ENCODE results near the gene TMPRSS11F. TPM values are rescaled to one million over a fixed set of nuclear protein-coding genes. Genes with fewer than 3 reads are reported as not detected.

Gene TMPRSS11F
- total RNA-seq, 1 experiment from 2014 or later: not detected

DNA sequence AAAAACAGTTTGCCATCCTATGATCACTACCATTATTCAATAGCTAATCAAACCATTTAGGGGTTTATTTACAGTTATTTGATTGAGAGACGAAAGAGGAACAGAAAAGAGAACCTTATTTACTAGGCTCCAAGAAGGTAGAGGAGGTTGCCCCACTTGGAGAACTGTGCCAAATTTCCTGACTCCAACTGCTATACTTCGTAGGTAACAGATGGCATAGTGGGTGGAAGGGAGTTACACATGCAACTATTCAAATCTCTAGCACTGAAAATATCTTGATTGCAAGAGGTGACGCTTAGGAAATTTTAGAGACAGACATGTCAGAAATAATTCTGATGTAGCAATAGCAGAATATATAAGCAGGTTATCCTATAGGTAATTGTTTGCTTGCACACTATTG lies 38.0 kb upstream of the TMPRSS11F start:
- no peak overlapping the region for H3K27ac ChIP-seq (ENCODE audit: low read depth, low read length)
- no TSS peak for BruUV-seq (replicated peaks)
- H3K4me3 ChIP-seq (replicated peaks in 1 of 2; ENCODE audit: low read depth in 1 of 2, low read length in 2 of 2): no peak overlapping the region
- RAD21 ChIA-PET (ENCODE audit: low non-redundant PET in 1 of 2, low total read pairs in 2 of 2, uncharacterized antibody in 2 of 2, unreplicated experiment in 2 of 2): no interaction called here
- intact Hi-C loops (cut with micrococcal nuclease): no loop called here
- no peak for ATAC-seq
- H4K20me1 ChIP-seq (ENCODE audit: insufficient read depth): no peaks in the 10 kb centered on the region
- POLR2A ChIA-PET: no interaction called here
- H3K79me2 ChIP-seq (ENCODE audit: insufficient read depth, low read length): no peaks in the 10 kb centered on the region
- no peak overlapping the region for H3K4me2 ChIP-seq (ENCODE audit: low read length)
- no peak for DNase-seq (ENCODE audit: low read depth, low spot score)
- no peaks in the 10 kb centered on the region for H3K27me3 ChIP-seq (ENCODE audit: insufficient read depth, low read length)
- no peak overlapping the region for H3K9ac ChIP-seq (ENCODE audit: low read length)
- no peak overlapping the region for H2AFZ ChIP-seq (ENCODE audit: low read depth, low read length, poor library complexity, severe bottlenecking)
- CTCF ChIA-PET: no interaction called here
- TF ChIP-seq EZH2phosphoT487 (IDR thresholded peaks at IDR 0.05; ENCODE audit: borderline replicate concordance) (no peak), SRF (IDR thresholded peaks at IDR 0.05; ENCODE audit: low read depth) (no peak), ZFX (IDR thresholded peaks at IDR 0.05) (no peak), SP1 (IDR thresholded peaks at IDR 0.05; ENCODE audit: low read depth) (no peak), SIN3A (IDR thresholded peaks at IDR 0.05; ENCODE audit: low read depth) (no peak), EGR1 (IDR thresholded peaks at IDR 0.05; ENCODE audit: low read depth) (no peak), CEBPB (IDR thresholded peaks at IDR 0.05; ENCODE audit: low read depth) (no peak), ELF1 (IDR thresholded peaks at IDR 0.05; ENCODE audit: borderline replicate concordance, low read depth) (no peak), EZH2 (IDR thresholded peaks at IDR 0.05) (no peak), ZNF274 (IDR thresholded peaks at IDR 0.05; ENCODE audit: low read depth, low read length) (no peak), RAD21 (IDR thresholded peaks at IDR 0.05; ENCODE audit: low read depth) (no peak), JUND (IDR thresholded peaks at IDR 0.05) (no peak)
- TF ChIP-seq, protein P1, sequence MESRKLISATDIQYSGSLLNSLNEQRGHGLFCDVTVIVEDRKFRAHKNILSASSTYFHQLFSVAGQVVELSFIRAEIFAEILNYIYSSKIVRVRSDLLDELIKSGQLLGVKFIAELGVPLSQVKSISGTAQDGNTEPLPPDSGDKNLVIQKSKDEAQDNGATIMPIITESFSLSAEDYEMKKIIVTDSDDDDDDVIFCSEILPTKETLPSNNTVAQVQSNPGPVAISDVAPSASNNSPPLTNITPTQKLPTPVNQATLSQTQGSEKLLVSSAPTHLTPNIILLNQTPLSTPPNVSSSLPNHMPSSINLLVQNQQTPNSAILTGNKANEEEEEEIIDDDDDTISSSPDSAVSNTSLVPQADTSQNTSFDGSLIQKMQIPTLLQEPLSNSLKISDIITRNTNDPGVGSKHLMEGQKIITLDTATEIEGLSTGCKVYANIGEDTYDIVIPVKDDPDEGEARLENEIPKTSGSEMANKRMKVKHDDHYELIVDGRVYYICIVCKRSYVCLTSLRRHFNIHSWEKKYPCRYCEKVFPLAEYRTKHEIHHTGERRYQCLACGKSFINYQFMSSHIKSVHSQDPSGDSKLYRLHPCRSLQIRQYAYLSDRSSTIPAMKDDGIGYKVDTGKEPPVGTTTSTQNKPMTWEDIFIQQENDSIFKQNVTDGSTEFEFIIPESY (IDR thresholded peaks at IDR 0.05; ENCODE audit: extremely low read depth, insufficient replicate concordance, low read length): no peak
- TF ChIP-seq, protein P2, sequence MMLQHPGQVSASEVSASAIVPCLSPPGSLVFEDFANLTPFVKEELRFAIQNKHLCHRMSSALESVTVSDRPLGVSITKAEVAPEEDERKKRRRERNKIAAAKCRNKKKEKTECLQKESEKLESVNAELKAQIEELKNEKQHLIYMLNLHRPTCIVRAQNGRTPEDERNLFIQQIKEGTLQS (IDR thresholded peaks at IDR 0.05): no peak
- TF ChIP-seq, protein P3, sequence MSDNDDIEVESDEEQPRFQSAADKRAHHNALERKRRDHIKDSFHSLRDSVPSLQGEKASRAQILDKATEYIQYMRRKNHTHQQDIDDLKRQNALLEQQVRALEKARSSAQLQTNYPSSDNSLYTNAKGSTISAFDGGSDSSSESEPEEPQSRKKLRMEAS (IDR thresholded peaks at IDR 0.05): no peak
- TF ChIP-seq, protein P4, sequence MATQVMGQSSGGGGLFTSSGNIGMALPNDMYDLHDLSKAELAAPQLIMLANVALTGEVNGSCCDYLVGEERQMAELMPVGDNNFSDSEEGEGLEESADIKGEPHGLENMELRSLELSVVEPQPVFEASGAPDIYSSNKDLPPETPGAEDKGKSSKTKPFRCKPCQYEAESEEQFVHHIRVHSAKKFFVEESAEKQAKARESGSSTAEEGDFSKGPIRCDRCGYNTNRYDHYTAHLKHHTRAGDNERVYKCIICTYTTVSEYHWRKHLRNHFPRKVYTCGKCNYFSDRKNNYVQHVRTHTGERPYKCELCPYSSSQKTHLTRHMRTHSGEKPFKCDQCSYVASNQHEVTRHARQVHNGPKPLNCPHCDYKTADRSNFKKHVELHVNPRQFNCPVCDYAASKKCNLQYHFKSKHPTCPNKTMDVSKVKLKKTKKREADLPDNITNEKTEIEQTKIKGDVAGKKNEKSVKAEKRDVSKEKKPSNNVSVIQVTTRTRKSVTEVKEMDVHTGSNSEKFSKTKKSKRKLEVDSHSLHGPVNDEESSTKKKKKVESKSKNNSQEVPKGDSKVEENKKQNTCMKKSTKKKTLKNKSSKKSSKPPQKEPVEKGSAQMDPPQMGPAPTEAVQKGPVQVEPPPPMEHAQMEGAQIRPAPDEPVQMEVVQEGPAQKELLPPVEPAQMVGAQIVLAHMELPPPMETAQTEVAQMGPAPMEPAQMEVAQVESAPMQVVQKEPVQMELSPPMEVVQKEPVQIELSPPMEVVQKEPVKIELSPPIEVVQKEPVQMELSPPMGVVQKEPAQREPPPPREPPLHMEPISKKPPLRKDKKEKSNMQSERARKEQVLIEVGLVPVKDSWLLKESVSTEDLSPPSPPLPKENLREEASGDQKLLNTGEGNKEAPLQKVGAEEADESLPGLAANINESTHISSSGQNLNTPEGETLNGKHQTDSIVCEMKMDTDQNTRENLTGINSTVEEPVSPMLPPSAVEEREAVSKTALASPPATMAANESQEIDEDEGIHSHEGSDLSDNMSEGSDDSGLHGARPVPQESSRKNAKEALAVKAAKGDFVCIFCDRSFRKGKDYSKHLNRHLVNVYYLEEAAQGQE (IDR thresholded peaks at IDR 0.05; ENCODE audit: low read depth): no peak
- no peaks in the 10 kb centered on the region for H3K9me3 ChIP-seq (ENCODE audit: control insufficient read depth in 1 of 2, insufficient read depth in 1 of 2, low read depth in 1 of 2, low read length in 2 of 2)
- H3K4me1 ChIP-seq (ENCODE audit: control insufficient read depth in 1 of 2, insufficient read depth in 2 of 2, low read length in 2 of 2): no peaks in the 10 kb centered on the region
- no peaks in the 10 kb centered on the region for H3K36me3 ChIP-seq (ENCODE audit: control insufficient read depth in 1 of 2, insufficient read depth in 2 of 2, low read length in 2 of 2)
- no peaks in the 10 kb centered on the region for H3K9me2 ChIP-seq (ENCODE audit: insufficient read depth)

Data from HCT116 (cell line).